HEK293 (cell line): Measurements from ENCODE around the gene TBC1D16.

Experiments
- BCL11A ChIP-seq: fragments of 450-650 bp; formaldehyde crosslinking; IDR thresholded peaks from 2 replicates; pipeline ENCODE4 v1.5.1; 2016; ENCODE audit warnings: low read depth, missing biosample characterization, missing genetic modification characterization
- EGR2 ChIP-seq: fragments of 450-650 bp; formaldehyde crosslinking; IDR thresholded peaks from 2 replicates; pipeline ENCODE4 v1.5.1; 2016; ENCODE audit warnings: low read depth, missing biosample characterization, missing genetic modification characterization
- GLIS1 ChIP-seq: fragments of 450-650 bp; formaldehyde crosslinking; IDR thresholded peaks from 2 replicates; pipeline ENCODE4 v1.5.1; 2016; ENCODE audit warnings: missing biosample characterization, missing genetic modification characterization
- GLIS2 ChIP-seq: fragments of 450-650 bp; formaldehyde crosslinking; IDR thresholded peaks from 2 replicates; pipeline ENCODE4 v1.5.1; 2016; ENCODE audit warnings: missing biosample characterization, missing genetic modification characterization
- KLF17 ChIP-seq: fragments of 450-650 bp; formaldehyde crosslinking; IDR thresholded peaks from 2 replicates; pipeline ENCODE4 v1.5.1; 2016; ENCODE audit warnings: missing biosample characterization, missing genetic modification characterization
- OSR2 ChIP-seq: fragments of 450-650 bp; formaldehyde crosslinking; IDR thresholded peaks from 2 replicates; pipeline ENCODE4 v1.5.1; 2016; ENCODE audit warnings: missing biosample characterization, missing genetic modification characterization
- PRDM6 ChIP-seq: fragments of 450-650 bp; formaldehyde crosslinking; IDR thresholded peaks from 2 replicates; pipeline ENCODE4 v1.5.1; 2017; ENCODE audit warnings: missing biosample characterization, missing genetic modification characterization
- SALL2 ChIP-seq: fragments of 450-650 bp; formaldehyde crosslinking; IDR thresholded peaks from 2 replicates; pipeline ENCODE4 v1.5.0; 2017; ENCODE audit warnings: missing biosample characterization, mild to moderate bottlenecking, missing genetic modification characterization, borderline replicate concordance
- SCRT1 ChIP-seq: fragments of 450-650 bp; formaldehyde crosslinking; IDR thresholded peaks from 2 replicates; pipeline ENCODE4 v1.5.1; 2016; ENCODE audit warnings: missing biosample characterization, missing genetic modification characterization, borderline replicate concordance
- WT1 ChIP-seq: fragments of 450-650 bp; formaldehyde crosslinking; IDR thresholded peaks from 2 replicates; pipeline ENCODE4 v1.5.1; 2016; ENCODE audit warnings: missing biosample characterization, missing genetic modification characterization
- ZBTB11 ChIP-seq: fragments of 450-650 bp; formaldehyde crosslinking; conservative IDR thresholded peaks from 2 replicates; pipeline ENCODE4 v1.5.1; 2016; ENCODE audit warnings: low read depth, missing biosample characterization, missing genetic modification characterization
- ZBTB21 ChIP-seq: fragments of 450-650 bp; formaldehyde crosslinking; IDR thresholded peaks from 2 replicates; pipeline ENCODE4 v1.5.1; 2017; ENCODE audit warnings: missing biosample characterization, missing genetic modification characterization
- ZBTB48 ChIP-seq: fragments of 450-650 bp; formaldehyde crosslinking; IDR thresholded peaks from 2 replicates; pipeline ENCODE4 v1.5.1; 2016; ENCODE audit warnings: missing biosample characterization, missing genetic modification characterization
- ZFP41 ChIP-seq: fragments of 450-650 bp; formaldehyde crosslinking; IDR thresholded peaks from 2 replicates; pipeline ENCODE4 v1.5.1; 2016; ENCODE audit warnings: missing biosample characterization, missing genetic modification characterization, borderline replicate concordance
- ZNF132 ChIP-seq: fragments of 450-650 bp; formaldehyde crosslinking; IDR thresholded peaks from 2 replicates; pipeline ENCODE4 v1.5.1; 2017; ENCODE audit warnings: missing biosample characterization, missing genetic modification characterization, borderline replicate concordance
- ZNF169 ChIP-seq: fragments of 450-650 bp; formaldehyde crosslinking; IDR thresholded peaks from 2 replicates; pipeline ENCODE4 v1.5.1; 2016; ENCODE audit warnings: missing biosample characterization, missing genetic modification characterization
- ZNF175 ChIP-seq: fragments of 450-650 bp; formaldehyde crosslinking; IDR thresholded peaks from 2 replicates; pipeline ENCODE4 v1.5.1; 2016; ENCODE audit warnings: missing biosample characterization, missing genetic modification characterization
- ZNF202 ChIP-seq: fragments of 450-650 bp; formaldehyde crosslinking; IDR thresholded peaks from 2 replicates; pipeline ENCODE4 v1.5.1; 2016; ENCODE audit warnings: missing biosample characterization, missing genetic modification characterization, borderline replicate concordance
- ZNF391 ChIP-seq: fragments of 450-650 bp; formaldehyde crosslinking; IDR thresholded peaks from 2 replicates; pipeline ENCODE4 v1.5.1; 2016; ENCODE audit warnings: low read depth, missing biosample characterization, missing genetic modification characterization, borderline replicate concordance
- ZNF510 ChIP-seq: fragments of 450-650 bp; formaldehyde crosslinking; IDR thresholded peaks from 2 replicates; pipeline ENCODE4 v1.5.1; 2018; ENCODE audit warnings: mild to moderate bottlenecking, missing genetic modification characterization, missing biosample characterization; ENCODE audit not compliant: insufficient replicate concordance
- ZNF529 ChIP-seq: fragments of 450-650 bp; formaldehyde crosslinking; IDR thresholded peaks from 2 replicates; pipeline ENCODE4 v1.5.1; 2017; ENCODE audit warnings: missing genetic modification characterization, missing biosample characterization; ENCODE audit not compliant: insufficient replicate concordance
- ZNF555 ChIP-seq: fragments of 450-650 bp; formaldehyde crosslinking; conservative IDR thresholded peaks from 2 replicates; pipeline ENCODE4 v1.5.1; 2017; ENCODE audit warnings: missing biosample characterization, mild to moderate bottlenecking, missing genetic modification characterization, inconsistent platforms
- ZNF571 ChIP-seq: fragments of 450-650 bp; formaldehyde crosslinking; IDR thresholded peaks from 2 replicates; pipeline ENCODE4 v1.5.0; 2017; ENCODE audit warnings: missing biosample characterization, missing genetic modification characterization
- ZNF76 ChIP-seq: fragments of 450-650 bp; formaldehyde crosslinking; IDR thresholded peaks from 2 replicates; pipeline ENCODE4; 2016; ENCODE audit warnings: low read depth, missing biosample characterization, missing genetic modification characterization, borderline replicate concordance
- ZNF776 ChIP-seq: fragments of 450-650 bp; formaldehyde crosslinking; IDR thresholded peaks from 2 replicates; pipeline ENCODE4 v1.5.0; 2017; ENCODE audit warnings: missing biosample characterization, missing genetic modification characterization, borderline replicate concordance
- ZSCAN16 ChIP-seq: fragments of 450-650 bp; formaldehyde crosslinking; IDR thresholded peaks from 2 replicates; pipeline ENCODE4 v1.5.1; 2016; ENCODE audit warnings: missing biosample characterization, missing genetic modification characterization
- TF ChIP-seq, protein P1 (sequence below): fragments of 450-650 bp; formaldehyde crosslinking; IDR thresholded peaks from 2 replicates; pipeline ENCODE4; 2016; ENCODE audit warnings: missing biosample characterization, missing genetic modification characterization
- TF ChIP-seq, protein P2 (sequence below): fragments of 450-650 bp; formaldehyde crosslinking; IDR thresholded peaks from 2 replicates; pipeline ENCODE4 v1.5.1; 2016; ENCODE audit warnings: missing biosample characterization, missing genetic modification characterization
- TF ChIP-seq, protein P3 (sequence below): fragments of 450-650 bp; formaldehyde crosslinking; IDR thresholded peaks from 2 replicates; pipeline ENCODE4 v1.5.1; 2017; ENCODE audit warnings: missing biosample characterization, mild to moderate bottlenecking, missing genetic modification characterization, moderate library complexity

Gene TBC1D16

DNA sequence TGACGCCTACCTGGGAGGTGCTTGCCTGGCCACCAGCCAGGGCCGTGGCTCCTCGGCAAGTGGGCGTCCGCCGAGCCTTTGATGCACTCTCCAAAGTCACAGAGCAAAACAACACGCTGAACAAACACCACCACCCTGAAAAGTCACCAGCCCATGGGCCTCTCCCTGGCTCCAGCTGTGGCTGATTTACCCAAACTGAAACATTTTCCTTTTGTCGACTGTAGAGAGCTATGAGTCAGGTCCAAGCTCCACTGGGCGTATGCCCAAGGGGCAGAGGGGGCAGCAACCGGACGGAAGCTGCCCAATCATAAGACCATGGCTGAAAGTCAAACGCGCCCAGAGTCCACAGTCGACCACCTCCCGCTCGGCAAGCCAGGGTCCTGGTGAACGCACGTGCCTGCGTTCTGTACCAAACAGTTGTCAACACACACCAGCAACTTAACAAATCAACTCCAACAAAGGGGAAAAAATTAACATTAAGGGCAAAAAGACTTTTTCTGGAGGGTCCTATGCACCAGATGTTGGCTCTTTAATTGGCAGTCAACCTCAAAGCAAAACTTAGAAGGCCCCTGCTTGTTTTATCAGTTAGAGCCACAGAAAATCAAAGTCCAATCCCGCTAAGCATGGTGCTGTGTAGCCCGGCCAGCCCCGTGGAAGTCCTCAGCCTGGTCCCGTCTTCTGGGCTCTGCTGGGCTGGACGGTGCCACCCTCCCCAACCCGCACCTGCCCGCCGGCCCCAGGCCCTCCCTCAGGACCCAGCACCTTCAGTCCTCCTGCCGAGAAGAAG, 47.3 kb downstream of the TBC1D16 start (continued):
- TF ChIP-seq ZNF555 (tag by site-specific recombination) (no peak), ZBTB48 (tag by site-specific recombination) (no peak), SALL2 (tag by site-specific recombination) (no peak), ZSCAN16 (tag by site-specific recombination) (no peak), ZNF571 (tag by site-specific recombination) (no peak), ZNF76 (no peak), ZNF169 (tag by site-specific recombination) (no peak), ZNF529 (tag by site-specific recombination) (no peak), EGR2 (tag by site-specific recombination) (peak; percentile 90), SCRT1 (tag by site-specific recombination) (no peak), BCL11A (tag by site-specific recombination) (no peak), ZNF776 (tag by site-specific recombination) (no peak), GLIS1 (tag by site-specific recombination) (peak; percentile 97), ZBTB21 (no peak), ZNF391 (no peak), KLF17 (tag by site-specific recombination) (peak; percentile 95), OSR2 (tag by site-specific recombination) (peak; percentile 79; the same call in 1 of the 2 replicates), ZNF132 (tag by site-specific recombination) (no peak), ZNF202 (tag by site-specific recombination) (no peak), GLIS2 (tag by site-specific recombination) (peak; percentile 29), PRDM6 (no peak), ZFP41 (no peak), ZBTB11 (no peak), WT1 (peak; percentile 64; the same call in 1 of the 2 replicates), ZNF175 (tag by site-specific recombination) (no peak), ZNF510 (tag by site-specific recombination) (no peak)
- TF ChIP-seq, protein P1, sequence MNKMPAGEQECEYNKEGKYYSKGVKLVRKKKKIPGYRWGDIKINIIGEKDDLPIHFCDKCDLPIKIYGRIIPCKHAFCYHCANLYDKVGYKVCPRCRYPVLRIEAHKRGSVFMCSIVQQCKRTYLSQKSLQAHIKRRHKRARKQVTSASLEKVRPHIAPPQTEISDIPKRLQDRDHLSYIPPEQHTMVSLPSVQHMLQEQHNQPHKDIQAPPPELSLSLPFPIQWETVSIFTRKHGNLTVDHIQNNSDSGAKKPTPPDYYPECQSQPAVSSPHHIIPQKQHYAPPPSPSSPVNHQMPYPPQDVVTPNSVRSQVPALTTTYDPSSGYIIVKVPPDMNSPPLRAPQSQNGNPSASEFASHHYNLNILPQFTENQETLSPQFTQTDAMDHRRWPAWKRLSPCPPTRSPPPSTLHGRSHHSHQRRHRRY (tag by site-specific recombination): no peak
- TF ChIP-seq, protein P2, sequence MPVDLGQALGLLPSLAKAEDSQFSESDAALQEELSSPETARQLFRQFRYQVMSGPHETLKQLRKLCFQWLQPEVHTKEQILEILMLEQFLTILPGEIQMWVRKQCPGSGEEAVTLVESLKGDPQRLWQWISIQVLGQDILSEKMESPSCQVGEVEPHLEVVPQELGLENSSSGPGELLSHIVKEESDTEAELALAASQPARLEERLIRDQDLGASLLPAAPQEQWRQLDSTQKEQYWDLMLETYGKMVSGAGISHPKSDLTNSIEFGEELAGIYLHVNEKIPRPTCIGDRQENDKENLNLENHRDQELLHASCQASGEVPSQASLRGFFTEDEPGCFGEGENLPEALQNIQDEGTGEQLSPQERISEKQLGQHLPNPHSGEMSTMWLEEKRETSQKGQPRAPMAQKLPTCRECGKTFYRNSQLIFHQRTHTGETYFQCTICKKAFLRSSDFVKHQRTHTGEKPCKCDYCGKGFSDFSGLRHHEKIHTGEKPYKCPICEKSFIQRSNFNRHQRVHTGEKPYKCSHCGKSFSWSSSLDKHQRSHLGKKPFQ (tag by site-specific recombination): no peak
- TF ChIP-seq, protein P3, sequence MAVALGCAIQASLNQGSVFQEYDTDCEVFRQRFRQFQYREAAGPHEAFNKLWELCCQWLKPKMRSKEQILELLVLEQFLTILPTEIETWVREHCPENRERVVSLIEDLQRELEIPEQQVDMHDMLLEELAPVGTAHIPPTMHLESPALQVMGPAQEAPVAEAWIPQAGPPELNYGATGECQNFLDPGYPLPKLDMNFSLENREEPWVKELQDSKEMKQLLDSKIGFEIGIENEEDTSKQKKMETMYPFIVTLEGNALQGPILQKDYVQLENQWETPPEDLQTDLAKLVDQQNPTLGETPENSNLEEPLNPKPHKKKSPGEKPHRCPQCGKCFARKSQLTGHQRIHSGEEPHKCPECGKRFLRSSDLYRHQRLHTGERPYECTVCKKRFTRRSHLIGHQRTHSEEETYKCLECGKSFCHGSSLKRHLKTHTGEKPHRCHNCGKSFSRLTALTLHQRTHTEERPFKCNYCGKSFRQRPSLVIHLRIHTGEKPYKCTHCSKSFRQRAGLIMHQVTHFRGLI (tag by site-specific recombination): no peak
